ENCODE data around the gene CNDP2.

- no peak for TF ChIP-seq YY1 (IDR thresholded peaks at IDR 0.05; ENCODE audit: insufficient read depth, insufficient read length)
- TF ChIP-seq ZNF274 (IDR thresholded peaks at IDR 0.05; ENCODE audit: low read depth, low read length), result no peak
- no peak for TF ChIP-seq SUZ12 (IDR thresholded peaks at IDR 0.05; ENCODE audit: extremely low read depth, insufficient read depth, insufficient read length)
Measured at GRCh38 chr18:74446631-74447403, 49.3 kb upstream of the CNDP2 start.
